ENCODE measurements around the gene FBXO22.
"Not testable (repeated sequence)": the region's sequence is repeated elsewhere in the genome, so short reads cannot be mapped to it uniquely, and the experiment has no call there.

Gene FBXO22

DNA sequence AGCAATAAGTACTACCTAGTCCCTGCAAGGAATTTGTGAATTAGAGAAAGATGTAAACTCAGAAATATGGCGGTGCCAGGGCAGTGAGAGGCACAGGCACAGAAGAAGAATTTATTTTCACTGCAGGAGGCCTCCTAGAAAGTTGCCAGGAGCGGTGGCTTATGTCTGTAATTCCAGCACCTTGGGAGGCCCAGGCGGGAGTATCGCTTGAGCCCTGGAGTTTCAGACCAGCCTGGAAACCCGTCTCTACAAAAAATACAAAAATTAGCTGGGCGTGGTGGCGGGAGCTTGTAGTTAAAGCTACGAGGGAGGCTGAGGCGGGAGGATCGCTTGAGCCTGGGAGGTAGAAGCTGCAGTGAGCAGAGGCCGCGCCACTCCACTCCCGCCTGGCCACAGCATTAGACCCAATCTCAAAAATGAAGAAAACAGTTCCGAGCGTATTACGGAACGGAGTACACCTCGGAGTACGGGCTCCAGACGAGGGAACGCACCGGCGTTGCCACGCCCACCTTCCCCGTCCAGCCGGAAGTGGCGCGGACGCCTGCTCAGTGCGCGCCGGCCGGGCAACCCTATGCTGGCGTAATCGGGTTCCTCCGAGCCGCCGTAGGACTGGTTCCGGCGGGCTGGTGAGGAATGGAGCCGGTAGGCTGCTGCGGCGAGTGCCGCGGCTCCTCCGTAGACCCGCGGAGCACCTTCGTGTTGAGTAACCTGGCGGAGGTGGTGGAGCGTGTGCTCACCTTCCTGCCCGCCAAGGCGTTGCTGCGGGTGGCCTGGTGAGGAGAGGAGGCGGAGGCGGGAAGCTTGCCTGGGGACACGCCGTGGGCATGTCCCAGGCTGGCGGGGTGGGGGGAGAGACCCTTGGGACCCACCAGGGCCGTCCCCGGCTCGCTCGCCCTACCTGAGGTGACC is at the start of gene FBXO22:
Gene FBXO22 (plus strand): TSS at position 548 of the 909 bp plus-strand sequence. CDS start 86 bp downstream, at position 634.
- DNase-seq = peak; percentile 77

DNA sequence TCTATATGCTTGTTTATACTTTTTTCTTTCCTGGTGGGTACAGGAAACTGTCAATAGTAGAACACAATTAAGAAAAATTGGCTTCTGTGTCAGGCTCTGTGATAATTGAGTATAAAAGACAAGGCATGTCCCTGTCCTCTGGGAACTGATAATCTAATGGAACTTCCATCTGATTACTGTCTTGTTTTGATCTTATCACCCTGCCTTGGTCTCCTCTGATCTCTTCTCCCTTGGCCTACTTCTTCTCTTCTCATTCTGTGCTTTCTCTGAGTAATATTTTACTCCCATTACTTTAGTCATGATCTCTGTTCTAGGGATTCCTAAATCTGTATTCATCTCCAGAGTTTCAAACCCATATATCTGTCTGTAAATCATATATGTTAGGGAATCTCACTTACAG is 45.8 kb upstream of the FBXO22 start:
- DNase-seq = no peak

DNA sequence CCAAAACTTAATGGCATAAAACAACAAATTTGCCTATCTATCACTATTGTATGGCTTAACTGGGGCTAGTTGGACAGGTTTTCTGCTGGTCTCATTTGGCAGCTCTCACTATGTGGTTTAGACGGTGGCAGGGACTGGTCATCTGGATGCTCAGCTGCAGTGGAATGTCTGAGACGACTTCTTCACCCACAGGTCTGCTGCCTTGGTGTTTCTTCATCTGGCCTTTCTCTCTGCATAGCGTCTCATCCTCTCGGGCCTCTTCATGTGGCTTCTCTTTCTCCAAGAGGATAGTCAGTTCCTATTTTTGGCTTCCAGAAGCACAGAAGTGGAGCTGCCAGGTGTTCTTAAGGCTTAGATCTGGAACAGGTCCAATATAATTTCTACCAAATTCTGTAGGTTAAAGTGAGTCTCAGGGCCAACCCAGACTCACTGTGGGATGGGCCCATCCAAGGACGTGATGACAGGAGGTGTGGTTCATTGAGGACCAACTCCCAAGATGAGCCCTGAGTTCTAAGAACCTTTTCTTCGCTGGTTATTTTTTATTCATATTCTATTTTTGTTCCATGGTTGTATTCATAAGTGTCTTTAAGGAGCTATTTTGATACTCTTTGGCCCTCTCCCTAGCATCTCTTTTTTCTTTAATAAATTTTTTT is 41.8 kb upstream of the FBXO22 start:
- no peak for DNase-seq

DNA sequence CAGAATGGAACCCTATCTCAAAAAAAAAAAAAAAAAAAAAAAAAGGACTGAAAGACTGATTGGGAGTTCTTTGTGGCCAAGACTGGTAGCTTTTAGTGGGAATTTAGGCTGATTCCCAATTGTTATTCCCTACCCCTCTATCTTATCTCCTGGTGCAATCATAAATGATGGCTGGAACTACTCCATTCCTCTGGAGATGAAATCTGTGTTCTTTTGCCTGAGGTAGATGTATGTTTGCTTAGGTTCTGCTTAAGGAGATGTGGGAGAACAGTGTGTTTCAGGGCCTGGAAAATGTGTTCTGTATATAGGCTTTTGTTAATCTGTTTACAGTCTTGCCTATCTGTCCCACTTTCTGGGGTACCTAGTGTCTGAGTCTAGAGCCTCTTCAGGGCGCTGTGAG is 40.9 kb upstream of the FBXO22 start:
- no peak for DNase-seq

DNA sequence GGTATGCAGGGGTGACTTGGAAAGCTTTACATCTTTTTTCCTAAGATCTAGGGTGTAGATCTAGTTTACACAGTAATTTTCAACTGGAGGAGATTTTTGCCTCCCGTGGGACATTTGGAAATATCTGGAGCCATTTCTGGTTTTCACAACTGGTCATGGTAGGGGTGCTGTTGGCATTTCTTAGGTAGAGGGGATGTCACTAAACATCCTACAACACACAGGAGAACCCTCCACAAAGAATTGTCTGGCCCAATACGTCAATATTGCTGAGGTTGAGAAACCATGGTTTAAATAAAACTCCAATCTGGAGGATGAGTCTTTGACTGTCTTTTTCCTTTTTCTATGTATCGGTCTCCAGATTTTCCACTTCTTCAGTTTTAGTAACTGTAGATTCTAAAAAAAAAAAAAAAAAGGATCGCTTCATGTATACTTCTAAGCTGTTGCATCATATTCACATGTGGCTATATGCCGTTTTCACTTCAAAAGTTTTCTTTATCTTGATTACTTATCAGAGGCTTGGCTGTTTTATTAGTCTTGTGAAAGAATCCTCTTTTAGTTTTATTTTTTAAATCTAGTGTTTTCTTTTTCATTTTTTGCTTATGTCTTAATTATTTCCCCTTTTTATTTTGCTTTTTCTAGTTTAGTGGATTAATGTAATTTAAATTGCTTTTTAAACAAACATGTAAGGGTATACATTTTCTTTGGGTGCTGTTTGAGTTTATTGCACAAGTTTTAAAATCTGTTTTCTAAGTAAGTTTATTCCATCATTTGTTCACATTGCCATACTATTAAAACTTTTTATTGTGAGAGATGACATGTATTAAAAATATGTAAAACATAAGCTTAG is 39.2 kb upstream of the FBXO22 start:
- DNase-seq = no peak

DNA sequence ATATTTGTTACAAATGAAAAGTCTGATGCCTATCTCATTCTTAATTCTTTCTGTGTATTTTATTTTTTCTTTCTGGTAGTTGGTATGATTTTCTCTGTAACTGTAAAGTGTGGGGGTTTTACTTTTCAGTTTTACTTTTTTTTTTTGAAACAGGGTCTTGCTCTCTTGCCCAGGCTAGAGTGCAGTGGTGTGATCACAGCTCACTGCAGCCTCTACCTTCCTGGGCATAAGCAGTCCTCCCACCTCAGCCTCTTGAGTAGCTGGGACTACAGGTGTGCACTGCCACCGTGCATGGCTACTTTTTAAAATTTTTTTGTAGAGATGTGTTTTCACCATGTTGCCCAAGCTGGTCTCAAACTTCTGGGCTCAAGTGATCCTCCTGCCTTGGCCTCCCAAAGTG is 37.6 kb upstream of the FBXO22 start:
- not testable (repeated sequence) for DNase-seq

DNA sequence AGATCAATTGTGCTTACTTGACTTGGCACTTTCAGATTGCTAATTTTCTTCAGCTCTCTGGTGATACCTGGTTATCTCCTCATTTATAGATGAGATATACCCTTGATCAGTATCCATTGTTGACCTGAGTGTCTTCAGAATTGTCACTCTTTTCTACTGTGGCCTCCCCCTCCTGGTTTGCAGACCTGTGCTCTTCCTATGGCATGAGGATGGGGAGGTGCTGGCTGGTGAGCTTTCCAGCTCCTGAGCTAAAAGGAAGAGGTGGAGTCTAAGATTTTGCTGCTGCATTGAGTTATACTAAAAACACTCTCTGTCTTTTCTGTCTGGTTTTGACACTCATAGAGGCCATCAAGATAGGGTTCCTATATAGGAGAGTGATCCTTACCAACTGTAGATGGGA is 36.8 kb upstream of the FBXO22 start:
- DNase-seq = no peak

DNA sequence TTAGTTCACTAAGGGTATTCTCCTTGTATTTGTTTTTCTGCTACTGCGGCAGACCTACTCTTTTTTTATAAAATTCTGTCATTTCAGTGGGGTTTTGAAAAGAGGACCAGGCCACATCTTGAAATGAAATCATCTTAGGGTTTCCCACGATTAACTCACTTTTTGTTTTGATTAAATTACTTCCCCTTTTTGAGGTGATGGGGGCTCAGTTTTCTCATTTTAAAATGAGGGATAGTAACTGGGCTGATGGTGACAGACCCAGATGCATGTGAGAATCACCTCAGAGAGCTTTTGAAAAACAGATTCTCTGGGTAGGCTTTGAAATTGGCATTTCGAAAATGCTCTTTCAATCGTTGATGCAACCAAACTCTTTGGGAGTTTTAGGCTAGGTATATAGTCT is 36.2 kb upstream of the FBXO22 start:
- no peak for DNase-seq

DNA sequence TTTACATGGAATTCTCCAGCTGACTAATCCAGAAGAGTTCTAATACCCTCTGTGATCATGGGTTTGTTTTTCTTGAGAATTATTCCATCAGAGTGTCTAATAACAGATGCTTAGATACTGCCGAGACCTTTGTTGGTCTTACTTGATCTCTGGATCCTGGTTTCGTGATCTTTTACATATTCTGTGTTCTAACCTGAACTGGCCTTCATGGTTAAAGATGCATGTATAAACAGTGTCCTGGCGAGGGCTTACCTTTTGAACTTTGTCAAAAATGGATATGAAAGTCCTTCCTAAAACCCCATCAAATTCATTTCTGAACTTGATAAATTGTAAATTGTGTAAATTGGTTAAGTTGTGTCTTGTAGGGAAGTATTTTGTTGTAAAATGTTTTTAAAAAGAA is 35.7 kb upstream of the FBXO22 start:
- no peak for DNase-seq

DNA sequence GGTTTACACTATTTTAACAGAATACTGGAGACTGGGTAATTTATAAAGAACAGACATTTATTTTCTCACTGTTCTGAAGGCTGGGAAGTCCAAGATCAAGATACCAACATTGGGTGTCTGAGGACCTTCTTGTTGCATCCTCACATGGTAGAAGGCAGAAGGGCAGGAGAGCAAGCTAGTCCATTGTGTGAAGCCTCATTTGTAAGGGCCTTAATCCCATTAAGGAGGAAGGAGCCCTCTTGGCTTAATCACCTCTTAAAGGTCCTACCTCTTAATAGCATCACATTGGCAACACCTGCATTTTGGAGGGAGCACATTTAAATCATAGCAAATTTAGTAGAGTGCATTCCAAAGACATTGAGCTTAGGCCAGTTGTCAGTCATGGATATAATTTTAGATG is 34.2 kb upstream of the FBXO22 start:
- DNase-seq = no peak

DNA sequence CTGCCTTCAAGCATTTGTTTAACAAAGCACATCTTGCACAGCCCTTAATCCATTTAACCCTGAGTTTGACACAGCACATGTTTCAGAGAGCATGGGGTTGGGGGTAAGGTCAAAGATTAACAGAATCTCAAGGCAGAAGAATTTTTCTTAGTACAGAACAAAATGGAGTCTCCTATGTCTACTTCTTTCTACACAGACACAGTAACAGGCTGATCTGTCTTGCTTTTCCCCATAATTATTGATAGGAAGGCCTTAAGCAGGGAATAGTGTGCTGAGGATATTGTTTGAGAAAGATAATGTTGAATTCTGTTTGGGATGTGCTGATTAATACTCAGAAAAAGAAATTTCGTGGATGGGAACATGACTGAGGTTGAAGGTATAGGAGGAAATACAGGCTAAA is 32.1 kb upstream of the FBXO22 start:
- DNase-seq = not testable (repeated sequence)

DNA sequence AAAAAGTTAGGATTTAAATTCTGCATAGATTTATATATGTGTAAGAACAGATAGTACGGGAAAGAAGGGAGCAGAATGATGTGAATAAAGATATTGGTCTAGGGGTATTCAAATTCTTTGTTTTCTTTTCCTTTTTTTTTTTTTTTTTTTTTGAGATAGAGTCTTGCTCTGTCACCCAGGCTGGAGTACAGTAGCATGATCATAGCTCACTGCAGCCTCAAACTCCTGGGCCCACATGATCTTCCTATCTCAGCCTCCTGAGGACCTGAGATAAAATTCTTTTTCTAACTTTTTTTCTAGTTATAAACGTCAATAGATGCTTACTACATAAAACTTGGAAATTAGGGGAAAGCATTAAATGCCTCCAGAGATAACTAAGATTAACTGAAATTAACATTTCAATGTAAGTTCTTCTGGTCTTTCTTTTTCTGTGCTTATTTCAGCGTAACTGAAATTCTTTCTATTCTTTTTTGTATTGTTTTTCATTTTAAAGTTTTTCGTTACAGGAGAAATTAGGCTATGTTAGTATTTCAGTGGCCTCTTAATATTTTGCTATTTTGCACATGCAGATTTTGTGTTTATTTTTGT is 31.2 kb upstream of the FBXO22 start:
- DNase-seq = no peak

DNA sequence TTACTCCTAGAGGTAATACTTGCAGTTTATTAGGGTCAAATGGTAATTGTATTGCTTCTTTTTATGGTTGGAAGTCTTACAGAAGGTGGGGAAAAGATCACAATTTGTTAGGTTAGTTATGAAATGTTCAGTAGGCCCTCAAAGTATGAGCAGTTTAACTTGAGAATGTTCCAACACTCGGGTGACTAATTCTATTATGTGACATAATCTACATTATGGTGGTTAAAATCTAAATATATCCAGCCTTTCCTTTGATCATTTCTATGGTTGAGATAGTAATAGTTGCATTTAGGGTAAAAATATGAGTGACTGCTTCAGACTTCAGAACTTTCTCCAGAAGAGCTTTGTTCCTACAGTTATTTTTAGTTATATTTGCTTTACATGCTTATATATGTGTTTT is 19.6 kb upstream of the FBXO22 start:
- DNase-seq = no peak

DNA sequence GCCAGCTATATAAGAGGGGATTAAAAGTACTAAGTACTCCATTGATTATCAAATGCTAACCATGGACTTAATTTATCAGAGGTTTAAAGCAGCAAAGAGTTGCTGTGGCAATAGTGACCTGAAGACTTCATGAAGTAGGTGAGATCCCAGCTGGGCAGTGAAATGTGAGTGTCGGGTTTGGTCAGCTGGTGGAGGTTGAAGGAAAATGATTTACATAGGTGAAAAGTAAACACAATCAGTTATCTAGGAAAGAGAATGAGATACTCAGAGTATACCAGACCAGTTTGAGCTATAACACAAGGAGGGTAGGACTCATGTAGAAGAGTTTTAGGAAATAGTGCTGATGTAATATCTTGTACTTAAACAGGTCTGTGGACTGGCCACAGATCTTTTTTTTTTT is 16.5 kb upstream of the FBXO22 start:
- no peak for DNase-seq

DNA sequence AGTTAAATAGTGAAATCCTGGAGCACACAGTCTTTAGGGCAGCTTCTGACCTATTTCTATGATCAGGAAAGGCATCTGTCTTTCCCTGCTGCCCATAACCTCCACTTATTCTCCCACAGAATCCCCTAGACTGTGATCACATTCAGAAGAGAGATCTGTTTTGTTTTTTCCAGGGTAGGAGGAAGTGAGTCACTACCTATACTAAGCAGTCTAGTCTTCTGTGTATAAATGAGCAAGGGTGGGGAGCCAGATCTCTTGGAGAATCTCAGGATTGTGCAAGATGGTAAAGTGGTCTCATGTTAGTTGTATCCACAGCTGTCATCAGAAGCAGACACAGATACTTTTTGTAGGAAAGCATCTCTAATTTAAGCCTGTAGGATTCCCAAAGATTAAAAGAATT is 11.8 kb upstream of the FBXO22 start:
- DNase-seq = no peak

DNA sequence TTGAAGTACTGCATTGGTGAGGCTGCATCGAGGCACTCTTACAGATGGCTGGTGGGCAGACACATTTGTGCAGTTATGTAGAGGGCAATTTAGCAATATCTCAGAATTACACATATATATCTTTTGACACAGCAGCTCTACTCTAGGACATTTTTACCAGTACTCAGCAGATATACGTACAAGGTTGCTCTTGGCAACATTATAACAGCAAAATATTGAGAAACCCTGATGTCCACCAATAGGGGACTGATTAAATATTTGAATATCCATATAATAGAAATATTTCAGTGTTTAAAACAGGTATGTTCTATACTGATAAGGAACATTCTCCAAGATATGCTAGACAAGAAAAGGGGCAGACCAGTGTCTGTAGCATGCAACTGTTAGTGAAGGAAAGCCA is 7.9 kb upstream of the FBXO22 start:
- DNase-seq = no peak

DNA sequence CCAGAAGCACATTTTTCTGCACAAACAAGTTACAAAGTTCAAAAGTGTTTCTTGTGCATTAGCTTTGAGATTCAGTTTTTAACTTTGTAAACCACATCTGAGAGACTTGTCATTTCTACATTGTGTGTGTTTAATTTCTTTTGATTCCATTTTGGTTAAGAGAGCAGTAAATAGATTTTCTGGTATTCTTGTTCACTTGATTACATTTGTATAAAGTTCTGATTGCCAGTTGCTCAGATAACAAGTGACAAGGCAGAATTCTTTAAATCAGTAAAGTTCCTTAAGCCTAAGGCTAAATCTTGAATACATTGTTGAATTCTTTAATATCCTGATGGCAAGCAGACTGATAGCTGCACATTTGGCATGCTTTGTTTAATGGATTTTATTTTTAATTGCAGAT is 3.1 kb upstream of the FBXO22 start:
- no peak for DNase-seq

DNA sequence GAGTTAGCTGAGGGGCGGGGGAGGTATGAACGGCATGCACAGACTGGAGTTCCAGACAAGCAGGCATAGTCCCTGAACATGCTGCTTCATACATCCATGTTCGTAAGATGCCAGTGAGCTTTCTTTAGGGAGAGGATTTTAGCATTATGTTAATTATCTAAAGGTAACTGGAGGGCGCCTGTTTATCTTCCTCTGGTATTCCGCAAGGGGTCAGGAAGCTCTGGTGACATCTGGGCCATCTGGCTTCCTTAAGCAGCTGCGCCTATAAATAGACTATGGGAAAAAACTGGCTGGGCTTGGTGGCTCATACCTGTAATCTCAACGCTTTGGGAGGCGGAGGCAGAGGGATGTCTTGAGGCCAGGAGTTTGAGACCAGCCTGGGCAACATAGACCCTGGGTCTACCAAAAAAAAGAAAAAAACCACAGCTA is 1.5 kb upstream of the FBXO22 start:
- DNase-seq = no peak

DNA sequence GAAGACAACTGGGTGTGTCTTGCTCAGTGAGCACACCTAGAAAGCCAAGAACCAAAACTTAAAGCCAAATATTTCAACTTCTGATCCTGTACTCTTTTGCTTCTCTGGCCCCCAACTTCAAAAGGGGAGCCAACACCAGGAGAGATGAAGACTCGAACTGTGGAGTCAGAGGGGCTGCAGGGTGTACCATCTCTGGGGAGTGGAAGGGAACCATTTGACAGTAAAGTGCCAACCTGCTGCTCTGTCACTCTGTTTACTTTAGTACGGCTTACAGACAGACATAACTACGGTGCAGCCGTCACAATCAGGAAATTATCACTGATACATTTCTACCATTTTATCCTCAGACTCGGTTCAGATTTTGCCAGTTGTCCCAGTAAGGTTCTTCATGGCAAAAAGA is 1.6 kb downstream of the FBXO22 start:
- DNase-seq = no peak

DNA sequence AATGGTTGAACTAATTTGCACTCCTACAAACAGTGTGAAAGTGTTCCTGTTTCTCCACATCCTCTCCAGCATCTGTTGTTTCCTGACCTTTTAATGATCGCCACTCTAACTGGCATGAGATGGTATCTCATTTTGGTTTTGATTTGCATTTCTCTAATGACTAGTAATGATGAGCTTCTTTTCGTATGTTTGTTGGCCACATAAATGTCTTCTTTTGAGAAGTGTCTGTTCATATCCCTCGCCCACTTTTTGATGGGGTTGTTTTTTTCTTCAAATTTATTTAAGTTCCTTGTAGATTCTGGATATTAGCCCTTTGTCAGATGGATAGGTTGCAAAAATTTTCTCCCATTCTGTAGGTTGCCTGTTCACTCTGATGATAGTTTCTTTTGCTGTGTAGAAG is 6.7 kb downstream of the FBXO22 start:
- DNase-seq = not testable (repeated sequence)

DNA sequence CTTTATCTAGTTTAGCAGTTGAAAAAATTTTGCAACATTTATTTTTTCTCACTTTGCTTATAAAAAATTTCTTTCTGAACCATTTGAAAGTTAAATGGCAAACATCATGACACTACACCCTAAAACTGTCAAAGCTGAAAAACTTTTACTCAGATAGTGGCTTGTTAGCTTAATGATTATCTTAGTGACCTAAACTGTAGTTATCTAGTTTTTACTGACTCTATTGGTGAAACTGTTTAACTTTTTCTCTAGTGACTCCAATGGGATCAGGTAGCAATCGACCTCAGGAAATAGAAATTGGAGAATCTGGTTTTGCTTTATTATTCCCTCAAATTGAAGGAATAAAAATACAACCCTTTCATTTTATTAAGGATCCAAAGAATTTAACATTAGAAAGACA is 13.3 kb downstream of the FBXO22 start:
- no peak for DNase-seq

DNA sequence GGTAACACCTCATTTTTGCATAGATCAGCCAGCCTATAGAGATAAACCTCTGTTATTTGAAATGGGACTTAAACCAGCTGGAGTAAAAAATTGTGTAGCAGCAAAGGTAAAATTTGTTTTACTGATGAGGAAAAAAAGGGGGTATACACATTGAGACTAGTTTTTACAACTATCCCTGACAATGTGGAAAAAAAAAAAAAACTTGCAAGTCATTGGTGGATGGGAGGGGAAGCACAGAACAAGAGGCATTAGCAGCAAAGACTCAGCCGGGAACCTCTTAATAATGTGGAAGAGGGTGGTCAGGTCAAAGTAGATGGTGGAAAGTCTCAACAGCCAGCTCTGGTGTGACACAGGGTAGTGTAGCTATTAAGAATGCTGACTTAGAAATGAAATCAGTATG is 14.5 kb downstream of the FBXO22 start:
- no peak for DNase-seq

DNA sequence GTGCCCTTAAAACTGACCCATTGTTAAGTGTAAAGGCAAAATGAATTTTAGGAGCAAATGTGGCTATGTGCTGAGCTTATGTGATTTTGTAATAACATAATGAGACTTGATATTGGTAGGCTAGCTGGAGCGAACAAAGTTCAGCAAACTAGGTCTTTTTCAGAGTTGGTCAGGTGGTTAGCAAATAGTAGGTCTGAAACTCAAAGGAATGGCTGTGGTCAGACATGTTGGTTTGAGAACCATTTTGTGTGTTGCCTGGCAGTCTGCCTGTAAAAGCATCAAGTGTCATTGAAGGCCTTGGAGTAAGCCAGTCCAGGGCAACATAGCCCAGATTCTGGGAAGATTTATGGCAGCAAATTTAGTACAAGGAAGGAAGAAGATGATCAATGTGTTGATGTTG is 16.4 kb downstream of the FBXO22 start:
- no peak for DNase-seq

Data from activated T-cell treated with anti-CD3 and anti-CD28 coated beads for 4 hours (primary cell).